Measurements from ENCODE around the gene IMMT. TPM values are rescaled to one million over a fixed set of nuclear protein-coding genes. Genes with fewer than 3 reads are reported as not detected.

IMMT gene
- total and polyA plus RNA-seq, 9 of the 15 experiments (the other 6 are each of a cell fraction or from before 2014, with no cell fraction given) = 119 to 294 (median 140) TPM

- TF ChIP-seq CXXC5 (CRISPR knock-in tag; IDR thresholded peaks at IDR 0.05) (peak; percentile 88), NKRF (IDR thresholded peaks at IDR 0.05; ENCODE audit: borderline replicate concordance) (peak; percentile 92), TCF7L2 (IDR thresholded peaks at IDR 0.05; ENCODE audit: low read depth, low read length) (peak; percentile 97), KDM2B (CRISPR knock-in tag; IDR thresholded peaks at IDR 0.05) (no peak), ZBTB17 (CRISPR knock-in tag; IDR thresholded peaks at IDR 0.05) (no peak), MGA (IDR thresholded peaks at IDR 0.05) (no peak; the same call in 1 of the 2 replicates), E2F1 (CRISPR knock-in tag; IDR thresholded peaks at IDR 0.05) (peak; percentile 73), EHMT2 (IDR thresholded peaks at IDR 0.05) (no peak), NFE2L1 (tag; IDR thresholded peaks at IDR 0.05; ENCODE audit: borderline replicate concordance, low read depth) (no peak)
Measured at GRCh38 chr2:86105969-86106945, 89.0 kb downstream of the IMMT start, which contains the start of gene PTCD3 (continued).

Data from K562 (cell line).